Duodenal mucosa (tissue), 2 donors: ENCODE data around the gene RASL10A.

Experiments used
- H3K27ac ChIP-seq: one replicate; pipeline ENCODE4 v1.7.0; 2013; ENCODE audit warnings: low read depth, low read length
- H3K27me3 ChIP-seq, 2 donors: one replicate each; pipeline ENCODE4 v1.7.0; 2013; ENCODE audit warnings: low read length in 2 of 2, control low read depth in 1 of 2; ENCODE audit not compliant: insufficient read depth in 2 of 2, control insufficient read depth in 1 of 2
- H3K36me3 ChIP-seq, 2 donors: one replicate each; pipeline ENCODE4 v1.7.0; 2013; ENCODE audit warnings: low read length in 2 of 2, control low read depth in 1 of 2; ENCODE audit not compliant: insufficient read depth in 2 of 2, control insufficient read depth in 1 of 2
- H3K4me1 ChIP-seq, 2 donors: one replicate each; pipeline ENCODE4 v1.7.0; 2013; ENCODE audit warnings: low read length in 2 of 2, control low read depth in 1 of 2; ENCODE audit not compliant: insufficient read depth in 2 of 2, control insufficient read depth in 1 of 2
- H3K4me3 ChIP-seq, 2 donors: one replicate each; pipeline ENCODE4 v1.7.0; 2013; ENCODE audit warnings: low read length in 2 of 2, low read depth in 1 of 2
- H3K9ac ChIP-seq, 2 donors: one replicate each; pipeline ENCODE4 v1.7.0; 2013; ENCODE audit warnings: low read length in 2 of 2, low read depth in 1 of 2
- H3K9me3 ChIP-seq, 2 donors: one replicate each; pipeline ENCODE4 v1.7.0; 2013; ENCODE audit warnings: low read length in 2 of 2, control low read depth in 1 of 2; ENCODE audit not compliant: control insufficient read depth in 1 of 2

RASL10A gene

DNA sequence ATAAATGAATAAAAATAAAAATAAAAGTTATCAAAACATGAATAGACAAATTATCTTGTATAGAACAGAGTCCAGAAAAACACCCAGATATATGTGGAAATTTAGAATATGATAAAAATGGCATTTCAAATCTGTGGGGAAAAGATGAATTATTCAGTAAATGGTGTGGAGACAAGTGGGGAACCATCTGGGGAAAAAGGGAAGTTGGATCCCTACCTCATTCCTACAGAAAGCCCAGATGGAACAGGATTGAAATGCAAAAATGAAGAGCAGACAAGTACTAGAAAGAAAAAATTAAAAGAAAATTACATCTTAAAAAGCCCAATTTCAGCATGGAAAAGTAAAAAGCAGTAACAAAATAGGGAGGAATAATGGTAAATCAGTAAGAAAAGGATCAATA lies 8.1 kb upstream of the RASL10A start:
- H3K27ac ChIP-seq: no peak overlapping the region
- H3K36me3 ChIP-seq: peaks cover 0 to 32% of the 10 kb centered on the region in 2 donors
- H3K4me3 ChIP-seq: no peak overlapping the region
- no peaks in the 10 kb centered on the region for H3K27me3 ChIP-seq
- no peak overlapping the region for H3K9ac ChIP-seq
- no peaks in the 10 kb centered on the region for H3K4me1 ChIP-seq
- no peaks in the 10 kb centered on the region for H3K9me3 ChIP-seq

GRCh38 chr22:29320546-29320945 lies 5.0 kb upstream of the RASL10A start:
- H3K9ac ChIP-seq: no peak overlapping the region
- no peaks in the 10 kb centered on the region for H3K9me3 ChIP-seq
- H3K4me3 ChIP-seq: no peak overlapping the region
- no peak overlapping the region for H3K27ac ChIP-seq
- peaks cover 4 to 6% of the 10 kb centered on the region in 2 donors for H3K27me3 ChIP-seq
- no peaks in the 10 kb centered on the region for H3K4me1 ChIP-seq
- H3K36me3 ChIP-seq: peaks cover 0 to 5% of the 10 kb centered on the region in 2 donors

GRCh38 chr22:29319072-29319471 lies 3.6 kb upstream of the RASL10A start:
- no peak overlapping the region for H3K4me3 ChIP-seq
- H3K9me3 ChIP-seq: no peaks in the 10 kb centered on the region
- peaks cover 8 to 9% of the 10 kb centered on the region in 2 donors for H3K4me1 ChIP-seq
- no peak overlapping the region for H3K9ac ChIP-seq
- no peaks in the 10 kb centered on the region for H3K36me3 ChIP-seq
- peaks cover 10 to 13% of the 10 kb centered on the region in 2 donors for H3K27me3 ChIP-seq
- no peak overlapping the region for H3K27ac ChIP-seq

- Histone ChIP-seq H3K4me1 (peaks cover 15 to 19% of the 10 kb centered on the region in 2 donors), H3K9me3 (no peaks in the 10 kb centered on the region), H3K4me3 (no peak overlapping the region), H3K27me3 (peaks cover 10 to 17% of the 10 kb centered on the region in 2 donors), H3K27ac (no peak overlapping the region), H3K36me3 (no peaks in the 10 kb centered on the region), H3K9ac (no peak overlapping the region)
These were observed 2.4 kb upstream of the RASL10A start for GRCh38 chr22:29317827-29318454.

GRCh38 chr22:29316141-29316828 lies 788 bp upstream of the RASL10A start:
- Histone ChIP-seq H3K36me3 (no peaks in the 10 kb centered on the region), H3K9me3 (no peaks in the 10 kb centered on the region), H3K4me1 (peaks cover 15 to 28% of the 10 kb centered on the region in 2 donors), H3K9ac (no peak overlapping the region), H3K27me3 (peaks cover 10 to 17% of the 10 kb centered on the region in 2 donors), H3K4me3 (no peak overlapping the region), H3K27ac (no peak overlapping the region)

DNA sequence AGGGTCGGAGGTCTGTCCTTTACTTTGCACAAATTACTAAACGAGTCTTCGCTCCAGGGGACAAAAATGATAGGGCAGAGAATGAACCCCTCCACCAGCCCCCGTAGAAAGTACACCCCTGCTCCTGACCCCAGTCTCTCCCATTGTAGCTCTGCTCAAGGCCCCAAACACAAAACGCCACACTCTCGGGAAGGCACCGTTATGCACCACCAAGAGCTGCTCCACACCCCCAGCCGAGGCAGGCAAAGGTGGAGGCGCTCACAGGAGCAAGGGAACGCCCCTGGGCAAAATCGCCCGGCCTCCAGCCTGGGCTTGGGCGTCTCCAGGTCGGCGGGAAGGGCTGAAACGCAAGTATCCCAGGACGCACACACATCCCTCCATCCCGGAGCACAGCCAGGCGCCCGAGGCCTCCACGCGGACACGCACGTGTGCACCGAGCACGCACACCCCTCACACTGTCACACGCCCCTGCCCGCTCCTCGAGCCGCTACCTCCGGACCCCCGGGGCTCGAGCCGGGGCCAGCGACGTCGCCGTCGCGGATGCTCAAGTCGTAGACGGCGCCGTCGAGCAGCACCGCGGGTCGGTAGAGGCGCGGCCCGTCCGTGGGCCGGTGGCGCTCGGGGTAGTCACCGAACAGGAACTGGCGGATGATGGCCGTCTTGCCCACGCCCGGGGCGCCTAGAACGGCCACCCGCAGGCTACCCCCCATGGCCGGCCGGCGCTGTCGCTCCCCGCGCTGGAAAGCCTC lies 786 bp downstream of the RASL10A start:
- peaks cover 10 to 17% of the 10 kb centered on the region in 2 donors for H3K27me3 ChIP-seq
- peak overlapping the region; percentile 22 to 35 for H3K4me3 ChIP-seq
- H3K27ac ChIP-seq: no peak overlapping the region
- H3K9me3 ChIP-seq: no peaks in the 10 kb centered on the region
- no peaks in the 10 kb centered on the region for H3K36me3 ChIP-seq
- peaks cover 25 to 41% of the 10 kb centered on the region in 2 donors for H3K4me1 ChIP-seq
- no peak overlapping the region for H3K9ac ChIP-seq

- Histone ChIP-seq H3K27ac (no peak overlapping the region), H3K4me1 (peaks cover 34 to 50% of the 10 kb centered on the region in 2 donors), H3K9me3 (no peaks in the 10 kb centered on the region), H3K27me3 (peaks cover 10 to 17% of the 10 kb centered on the region in 2 donors), H3K9ac (no peak overlapping the region), H3K36me3 (no peaks in the 10 kb centered on the region), H3K4me3 (peak overlapping the region; percentile 32 to 35)
These were observed 1.7 kb downstream of the RASL10A start for GRCh38 chr22:29313576-29314466.

GRCh38 chr22:29313126-29313575 lies 2.3 kb downstream of the RASL10A start:
- no peaks in the 10 kb centered on the region for H3K9me3 ChIP-seq
- no peak overlapping the region for H3K4me3 ChIP-seq
- H3K9ac ChIP-seq: no peak overlapping the region
- peaks cover 10 to 17% of the 10 kb centered on the region in 2 donors for H3K27me3 ChIP-seq
- no peak overlapping the region for H3K27ac ChIP-seq
- H3K4me1 ChIP-seq: peaks cover 40 to 57% of the 10 kb centered on the region in 2 donors
- H3K36me3 ChIP-seq: no peaks in the 10 kb centered on the region

DNA sequence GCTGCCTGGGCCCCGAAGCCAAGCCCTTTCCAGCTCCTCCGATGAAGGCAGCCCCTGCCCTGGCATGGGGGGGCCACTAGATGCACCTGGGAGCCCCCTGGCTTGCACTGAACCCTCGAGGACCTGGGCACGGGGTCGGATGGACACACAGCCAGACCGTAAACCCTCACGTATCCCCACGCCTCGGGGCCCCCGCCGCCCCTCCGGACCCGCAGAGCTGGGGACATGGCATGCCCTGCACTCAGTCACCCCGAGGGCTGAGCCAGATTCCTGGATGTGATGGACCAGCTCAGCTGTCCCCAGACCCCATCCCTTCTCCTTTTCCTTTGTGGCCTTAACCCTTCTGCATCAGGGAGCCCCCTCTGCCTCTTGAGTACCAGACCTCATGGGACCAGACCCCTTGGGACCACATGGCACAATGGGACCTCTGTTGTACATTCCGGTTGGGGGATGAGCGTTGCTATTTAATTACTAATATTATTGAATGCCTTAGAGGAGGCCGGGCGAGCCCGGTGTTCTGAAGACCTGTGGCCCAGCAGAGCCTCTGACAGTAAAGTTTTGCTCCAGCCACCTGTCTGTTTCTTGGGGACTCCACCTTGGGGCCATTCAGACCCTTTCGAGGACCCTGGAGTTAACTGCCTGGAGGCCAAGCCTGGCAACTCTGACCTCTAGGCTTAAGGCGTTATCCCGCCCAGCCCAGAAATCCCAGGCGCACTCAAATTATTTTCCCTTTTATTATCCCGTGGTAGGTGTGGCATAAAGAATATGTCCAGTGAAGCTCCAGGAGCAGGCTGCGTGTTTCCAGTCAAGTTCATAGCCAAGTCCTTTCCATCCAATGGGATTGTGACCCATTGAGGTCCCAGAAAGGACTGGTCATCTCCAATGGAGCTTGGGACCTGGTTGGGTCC lies 3.0 kb downstream of the RASL10A start:
- Histone ChIP-seq H3K27ac (no peak overlapping the region), H3K4me1 (peaks cover 46 to 63% of the 10 kb centered on the region in 2 donors), H3K27me3 (peaks cover 10 to 17% of the 10 kb centered on the region in 2 donors), H3K9me3 (no peaks in the 10 kb centered on the region), H3K4me3 (no peak overlapping the region), H3K36me3 (no peaks in the 10 kb centered on the region), H3K9ac (no peak overlapping the region)
